WERI-Rb-1 (cell line): Measurements from ENCODE around the gene FBXL17.

Source experiments
- DNase-seq: peaks from one replicate; pipeline ENCODE4 v3.0.0-alpha.2; 2020
- H3K27ac ChIP-seq: fragments of 250-450 bp; sonication (Bioruptor Pico); 2 replicates; pipeline ENCODE4 v1.5.1; 2020; ENCODE audit warnings: mild to moderate bottlenecking, moderate library complexity
- H3K27me3 ChIP-seq: fragments of 250-450 bp; sonication (Bioruptor Pico); 2 replicates; pipeline ENCODE4 v1.5.1; 2021; ENCODE audit warnings: mild to moderate bottlenecking, low read depth, moderate library complexity; ENCODE audit not compliant: insufficient read depth, severe bottlenecking
- H3K36me3 ChIP-seq: fragments of 250-450 bp; sonication (Bioruptor Pico); 2 replicates; pipeline ENCODE4 v1.5.1; 2020; ENCODE audit warnings: mild to moderate bottlenecking, moderate library complexity
- H3K4me3 ChIP-seq: 2 replicates; pipeline ENCODE4 v1.5.1; 2011; ENCODE audit warnings: low read depth, mild to moderate bottlenecking, control low read depth, low read length
- H3K9me3 ChIP-seq: fragments of 250-450 bp; sonication (Bioruptor Pico); 2 replicates; pipeline ENCODE4 v1.5.1; 2021; ENCODE audit warnings: mild to moderate bottlenecking, moderate library complexity; ENCODE audit not compliant: severe bottlenecking
- TF ChIP-seq, protein P1 (sequence below): IDR thresholded peaks from 2 replicates; pipeline ENCODE4 v1.5.1; 2011; ENCODE audit warnings: low read depth, mild to moderate bottlenecking, control low read depth, inconsistent platforms, low read length

The FBXL17 gene

DNA sequence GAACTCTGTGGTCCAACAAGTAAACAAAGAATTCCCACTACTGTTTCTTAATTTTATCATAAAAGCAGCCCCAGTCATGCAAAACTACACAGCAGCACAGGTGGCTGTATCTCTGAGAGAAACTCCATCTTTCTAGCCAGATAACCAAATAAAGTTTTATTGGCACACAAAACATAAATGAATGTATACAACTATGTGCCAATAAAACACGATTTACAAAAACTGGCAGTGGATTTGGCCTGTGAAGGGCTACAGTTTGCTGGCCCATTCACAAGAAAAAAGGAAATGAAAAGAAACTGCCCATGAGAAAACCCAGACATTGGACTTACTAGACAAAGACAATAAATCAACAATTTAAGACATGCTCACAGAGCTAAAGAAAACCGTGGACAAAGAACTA lies 10.6 kb downstream of the FBXL17 start:
- no peak overlapping the region for H3K27ac ChIP-seq
- H3K9me3 ChIP-seq: peaks cover 18% of the 10 kb centered on the region
- no peak for DNase-seq
- no peaks in the 10 kb centered on the region for H3K27me3 ChIP-seq
- TF ChIP-seq, protein P1, sequence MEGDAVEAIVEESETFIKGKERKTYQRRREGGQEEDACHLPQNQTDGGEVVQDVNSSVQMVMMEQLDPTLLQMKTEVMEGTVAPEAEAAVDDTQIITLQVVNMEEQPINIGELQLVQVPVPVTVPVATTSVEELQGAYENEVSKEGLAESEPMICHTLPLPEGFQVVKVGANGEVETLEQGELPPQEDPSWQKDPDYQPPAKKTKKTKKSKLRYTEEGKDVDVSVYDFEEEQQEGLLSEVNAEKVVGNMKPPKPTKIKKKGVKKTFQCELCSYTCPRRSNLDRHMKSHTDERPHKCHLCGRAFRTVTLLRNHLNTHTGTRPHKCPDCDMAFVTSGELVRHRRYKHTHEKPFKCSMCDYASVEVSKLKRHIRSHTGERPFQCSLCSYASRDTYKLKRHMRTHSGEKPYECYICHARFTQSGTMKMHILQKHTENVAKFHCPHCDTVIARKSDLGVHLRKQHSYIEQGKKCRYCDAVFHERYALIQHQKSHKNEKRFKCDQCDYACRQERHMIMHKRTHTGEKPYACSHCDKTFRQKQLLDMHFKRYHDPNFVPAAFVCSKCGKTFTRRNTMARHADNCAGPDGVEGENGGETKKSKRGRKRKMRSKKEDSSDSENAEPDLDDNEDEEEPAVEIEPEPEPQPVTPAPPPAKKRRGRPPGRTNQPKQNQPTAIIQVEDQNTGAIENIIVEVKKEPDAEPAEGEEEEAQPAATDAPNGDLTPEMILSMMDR: no peak
- no peak overlapping the region for H3K4me3 ChIP-seq
- no peaks in the 10 kb centered on the region; the same call in 1 of the 2 replicates for H3K36me3 ChIP-seq

DNA sequence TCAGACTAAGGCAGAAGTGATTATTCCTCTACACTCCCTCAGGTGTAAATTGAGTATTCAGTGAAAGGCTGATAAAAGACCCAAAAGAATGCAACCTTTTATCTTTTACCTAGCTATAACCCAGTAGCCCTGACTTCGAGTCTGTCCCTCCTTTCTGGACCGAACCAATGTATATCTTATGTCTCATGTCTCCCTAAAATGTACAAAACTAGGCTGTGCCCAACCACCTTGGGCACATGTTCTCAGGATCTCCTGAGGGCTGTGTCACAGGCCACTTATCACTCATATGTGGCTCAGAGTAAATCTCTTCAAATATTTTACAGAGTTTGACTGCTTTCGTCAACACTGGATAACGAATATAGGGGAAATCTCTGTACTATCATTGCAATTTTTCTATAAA lies 12.7 kb downstream of the FBXL17 start:
- Histone ChIP-seq H3K9me3 (peaks cover 6% of the 10 kb centered on the region), H3K36me3 (peaks cover 4% of the 10 kb centered on the region; the same call in 1 of the 2 replicates), H3K27me3 (no peaks in the 10 kb centered on the region), H3K4me3 (no peak overlapping the region), H3K27ac (no peak overlapping the region)
- no peak for DNase-seq
- TF ChIP-seq, protein P1: no peak

DNA sequence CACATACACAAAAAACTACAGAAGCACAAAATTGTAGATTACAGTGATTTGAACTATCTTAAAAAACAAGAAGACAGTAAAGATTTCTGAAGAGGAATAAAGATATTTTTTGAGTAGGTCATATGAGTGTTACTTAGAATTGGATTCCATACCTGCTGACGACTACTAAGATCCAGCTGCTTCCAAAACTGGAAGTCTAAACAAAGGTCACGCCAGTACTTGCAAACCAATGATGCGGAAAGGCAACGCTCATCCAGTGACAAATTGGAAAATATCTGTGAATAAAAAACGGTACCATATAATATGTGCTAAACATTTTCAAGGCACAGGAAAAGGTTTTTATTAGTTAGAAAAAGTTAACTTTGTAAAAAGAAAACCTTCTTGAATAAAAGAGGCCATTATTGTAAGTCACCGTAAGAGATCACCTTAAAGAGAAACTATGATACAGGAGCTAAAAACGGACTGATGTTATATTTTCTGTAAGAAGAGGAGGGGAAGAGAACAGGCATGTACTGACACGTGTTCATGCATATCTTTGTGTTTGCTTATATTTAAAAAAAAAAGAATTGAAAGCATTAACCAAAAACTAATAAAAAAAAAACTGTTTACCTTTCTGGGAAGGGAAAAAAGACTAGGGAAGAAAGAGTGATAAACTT lies 14.1 kb downstream of the FBXL17 start:
- no peaks in the 10 kb centered on the region for H3K27me3 ChIP-seq
- H3K4me3 ChIP-seq: no peak overlapping the region
- H3K27ac ChIP-seq: no peak overlapping the region
- H3K36me3 ChIP-seq: peaks cover 4% of the 10 kb centered on the region; the same call in 1 of the 2 replicates
- TF ChIP-seq, protein P1: no peak
- no peak for DNase-seq
- no peaks in the 10 kb centered on the region for H3K9me3 ChIP-seq

DNA sequence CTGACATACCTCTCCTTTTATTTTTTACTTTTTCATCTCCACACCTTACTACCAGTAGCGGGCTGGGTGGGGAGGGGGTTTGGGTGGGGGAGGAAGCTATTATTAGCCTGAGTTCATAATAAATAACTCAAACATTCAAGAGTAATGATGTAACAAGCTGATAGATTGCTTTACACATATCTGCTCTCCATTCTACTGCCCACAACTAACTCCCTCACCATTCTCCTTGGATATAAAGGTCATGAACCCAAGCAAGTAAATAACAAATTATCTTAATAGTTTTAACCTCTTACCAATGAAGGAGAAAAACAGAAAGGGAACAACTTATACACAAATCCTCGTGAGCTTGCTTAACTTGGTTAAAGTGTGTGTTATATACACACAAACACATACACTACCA lies 15.4 kb downstream of the FBXL17 start:
- Histone ChIP-seq H3K9me3 (no peaks in the 10 kb centered on the region), H3K36me3 (peaks cover 4% of the 10 kb centered on the region; the same call in 1 of the 2 replicates), H3K27ac (no peak overlapping the region), H3K27me3 (no peaks in the 10 kb centered on the region), H3K4me3 (no peak overlapping the region)
- DNase-seq: no peak
- TF ChIP-seq, protein P1: no peak

DNA sequence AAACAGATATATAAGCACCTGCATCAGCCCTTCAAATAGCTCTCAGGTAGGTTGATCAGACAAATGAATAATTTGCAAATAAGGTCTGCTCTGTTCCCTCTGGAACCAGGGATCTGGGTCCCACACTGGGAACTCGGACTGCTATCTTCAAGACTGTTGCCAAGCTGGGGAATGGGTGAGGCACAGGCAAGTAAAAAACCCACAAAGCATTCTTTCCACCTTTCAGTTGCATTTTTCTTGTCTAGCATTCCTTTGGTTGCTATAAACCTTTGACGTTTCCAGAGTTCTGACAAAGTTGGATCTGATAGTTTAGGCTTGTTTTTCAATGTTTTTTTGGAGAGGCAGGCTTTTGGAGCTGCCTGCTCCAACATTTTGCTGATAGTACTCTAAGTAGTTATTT lies 20.1 kb downstream of the FBXL17 start:
- Histone ChIP-seq H3K4me3 (no peak overlapping the region), H3K27me3 (no peaks in the 10 kb centered on the region), H3K27ac (no peak overlapping the region), H3K36me3 (peaks cover 4% of the 10 kb centered on the region; the same call in 1 of the 2 replicates), H3K9me3 (no peaks in the 10 kb centered on the region)
- DNase-seq: no peak
- TF ChIP-seq, protein P1: no peak

DNA sequence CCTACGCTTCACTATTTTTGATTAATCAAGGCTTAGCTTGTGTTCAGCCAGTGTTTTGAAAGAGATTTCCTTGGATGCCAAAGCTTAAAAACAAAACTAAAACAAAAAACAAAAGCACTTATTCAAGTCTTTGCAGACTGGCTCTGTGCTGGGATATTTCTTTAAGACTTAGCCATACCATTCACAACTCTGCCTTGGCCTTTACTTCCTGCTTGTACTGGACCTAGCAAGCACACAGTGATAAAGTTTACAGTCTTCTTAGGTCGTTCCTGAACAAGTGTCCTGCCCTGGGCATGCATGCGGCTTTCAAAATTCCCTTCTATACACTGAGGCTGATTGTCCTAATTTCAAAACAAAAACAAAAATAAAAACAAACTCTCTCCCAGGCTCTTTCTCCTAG lies 20.7 kb downstream of the FBXL17 start:
- Histone ChIP-seq H3K27me3 (no peaks in the 10 kb centered on the region), H3K36me3 (peaks cover 4% of the 10 kb centered on the region; the same call in 1 of the 2 replicates), H3K27ac (no peak overlapping the region), H3K9me3 (no peaks in the 10 kb centered on the region), H3K4me3 (no peak overlapping the region)
- TF ChIP-seq, protein P1: no peak
- DNase-seq: no peak
